ENCODE results near the gene CSDE1. TPM values are rescaled to one million over a fixed set of nuclear protein-coding genes. Genes with fewer than 3 reads are reported as not detected.

The CSDE1 gene
- total RNA-seq, 4 donors from 2014 or later: 342 to 1,039 (median 551) TPM

DNA sequence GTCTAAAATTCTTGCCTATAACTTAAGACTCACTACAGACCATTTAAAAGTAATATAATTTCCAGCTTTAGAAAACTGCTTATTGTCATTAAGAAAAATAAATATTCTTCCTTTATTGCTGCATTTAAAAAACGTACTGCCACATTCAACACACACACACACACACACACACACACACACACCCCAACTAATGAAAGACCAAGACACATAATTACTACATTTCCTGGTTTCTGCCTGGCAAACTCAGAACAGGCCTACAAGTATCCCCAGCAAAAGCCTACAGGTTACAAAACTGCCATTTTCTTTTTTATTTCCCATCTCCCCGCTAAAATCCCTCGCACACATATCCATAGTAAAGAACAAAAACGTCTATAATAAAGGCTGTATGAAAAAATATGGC, 89.4 kb downstream of the CSDE1 start:
- TF ChIP-seq, protein P1, sequence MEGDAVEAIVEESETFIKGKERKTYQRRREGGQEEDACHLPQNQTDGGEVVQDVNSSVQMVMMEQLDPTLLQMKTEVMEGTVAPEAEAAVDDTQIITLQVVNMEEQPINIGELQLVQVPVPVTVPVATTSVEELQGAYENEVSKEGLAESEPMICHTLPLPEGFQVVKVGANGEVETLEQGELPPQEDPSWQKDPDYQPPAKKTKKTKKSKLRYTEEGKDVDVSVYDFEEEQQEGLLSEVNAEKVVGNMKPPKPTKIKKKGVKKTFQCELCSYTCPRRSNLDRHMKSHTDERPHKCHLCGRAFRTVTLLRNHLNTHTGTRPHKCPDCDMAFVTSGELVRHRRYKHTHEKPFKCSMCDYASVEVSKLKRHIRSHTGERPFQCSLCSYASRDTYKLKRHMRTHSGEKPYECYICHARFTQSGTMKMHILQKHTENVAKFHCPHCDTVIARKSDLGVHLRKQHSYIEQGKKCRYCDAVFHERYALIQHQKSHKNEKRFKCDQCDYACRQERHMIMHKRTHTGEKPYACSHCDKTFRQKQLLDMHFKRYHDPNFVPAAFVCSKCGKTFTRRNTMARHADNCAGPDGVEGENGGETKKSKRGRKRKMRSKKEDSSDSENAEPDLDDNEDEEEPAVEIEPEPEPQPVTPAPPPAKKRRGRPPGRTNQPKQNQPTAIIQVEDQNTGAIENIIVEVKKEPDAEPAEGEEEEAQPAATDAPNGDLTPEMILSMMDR (IDR thresholded peaks at IDR 0.05): no peak
- no peak for DNase-seq (ENCODE audit: low spot score in 2 of 2)
- H3K4me3 ChIP-seq (ENCODE audit: low read depth, poor library complexity, severe bottlenecking): no peak overlapping the region
- intact Hi-C loops (cut with DNase I; ENCODE audit: low total_unique reads): no loop called here
- WGBS, 2 donors: 56 to 59% methylated on average over 4 of the region's 4 CpGs

DNA sequence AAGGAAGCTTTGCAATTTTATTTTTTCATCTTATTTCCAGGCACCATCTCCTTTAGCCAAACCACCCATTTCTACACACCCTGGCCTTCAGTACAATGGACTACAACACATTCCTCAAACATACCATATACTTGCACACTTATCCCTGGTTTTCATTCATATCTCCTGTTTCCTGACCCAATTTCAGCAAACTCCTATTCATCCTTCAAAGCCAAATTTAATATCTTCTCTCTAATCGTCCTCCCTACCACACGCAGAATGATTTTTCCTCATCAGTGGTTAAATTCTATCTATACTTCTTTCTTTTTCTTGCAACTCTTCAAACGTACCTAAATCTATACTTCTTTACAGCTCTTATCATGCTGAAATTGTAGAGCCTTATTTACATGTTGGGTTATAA, 90.8 kb downstream of the CSDE1 start:
- WGBS, 2 donors: 93 to 95% methylated on average over 3 of the region's 3 CpGs
- intact Hi-C loops (cut with DNase I; ENCODE audit: low total_unique reads): no loop called here
- H3K4me3 ChIP-seq (ENCODE audit: low read depth, poor library complexity, severe bottlenecking): no peak overlapping the region
- TF ChIP-seq POLR2A (IDR thresholded peaks at IDR 0.05): no peak
- TF ChIP-seq, protein P1 (IDR thresholded peaks at IDR 0.05): no peak
- no peak for DNase-seq (ENCODE audit: low spot score in 2 of 2)

Other genes with a start within 250 kb of the CSDE1 start
- gene TRIM33, start 246.8 kb downstream of the CSDE1 start, total RNA-seq: 10 to 100 TPM; 37.5 to 48.6 (median 41.1) TPM
- gene BCAS2, start 176.4 kb downstream of the CSDE1 start, total RNA-seq: 10 to 100 TPM; 30.0 to 38.6 (median 36.0) TPM
- 10 to 100 TPM; 43.0 to 61.2 (median 52.5) TPM for gene DENND2C, start 87.9 kb downstream of the CSDE1 start, total RNA-seq
- gene AMPD1, start 62.4 kb downstream of the CSDE1 start, total RNA-seq: not detected
- 10 to 100 TPM; 19.6 to 40.0 (median 33.2) TPM for gene NRAS, start 41.2 kb downstream of the CSDE1 start, total RNA-seq
- gene SIKE1, start 22.7 kb upstream of the CSDE1 start, total RNA-seq: 10 to 100 TPM; 47.5 to 57.4 (median 55.4) TPM
- gene SYCP1, start 96.9 kb upstream of the CSDE1 start, total RNA-seq: under 1 TPM in 1 of 4 donors, not detected in 3; 0.29 TPM

All from lower leg skin (tissue), 4 donors.